Heart left ventricle (tissue), 16 donors: ENCODE measurements around the gene TMEM168. TPM values are rescaled to one million over a fixed set of nuclear protein-coding genes. Genes with fewer than 3 reads are reported as not detected.
A peak's percentile ranks its signal among the peaks of the same experiment; 100 is the strongest.

Experiments used
- ATAC-seq, 4 donors: fragments of 200-7000 bp; cut with Tn5 transposase; one replicate each; pipeline ENCODE4 v1.9.1; 2020 to 2022; ENCODE audit warnings: moderate library complexity in 4 of 4, mild to moderate bottlenecking in 3 of 4, moderate number of reproducible peaks in 1 of 4
- DNase-seq, 5 donors: peaks; one replicate each; pipeline ENCODE4 v3.0.0-alpha.2; 2020
- H3K27ac ChIP-seq, 12 donors: fragments of 200-600 bp; sonication (generic) in 4 of 12; one replicate each; pipeline versions ENCODE4 v1.5.0 to v1.8.0; 2016 to 2022; ENCODE audit warnings: mild to moderate bottlenecking in 2 of 12
- H3K27me3 ChIP-seq, 9 donors: fragments of 200-600 bp; sonication (generic) in 2 of 9; one replicate each; pipeline versions ENCODE4 v1.5.1 to v1.8.0; 2016 to 2022; ENCODE audit warnings: mild to moderate bottlenecking in 3 of 9
- H3K36me3 ChIP-seq, 9 donors: fragments of 200-600 bp; sonication (generic) in 2 of 9; one replicate each; pipeline versions ENCODE4 v1.5.0 to v1.8.0; 2018 to 2022; ENCODE audit warnings: mild to moderate bottlenecking in 2 of 9
- H3K4me1 ChIP-seq, 12 donors: fragments of 200-600 bp; sonication (generic) in 4 of 12; one replicate each; pipeline versions ENCODE4 v1.5.0 to v1.8.0; 2016 to 2022; ENCODE audit warnings: mild to moderate bottlenecking in 3 of 12
- H3K4me3 ChIP-seq, 12 donors: fragments of 200-600 bp; sonication (generic) in 4 of 12; one replicate each; pipeline versions ENCODE4 v1.5.0 to v1.8.0; 2017 to 2022; ENCODE audit warnings: mild to moderate bottlenecking in 9 of 12, moderate library complexity in 4 of 12
- H3K9me3 ChIP-seq, 12 donors: fragments of 200-600 bp; sonication (generic) in 4 of 12; one replicate each; pipeline versions ENCODE4 v1.5.0 to v1.8.0; 2016 to 2022; ENCODE audit warnings: mild to moderate bottlenecking in 1 of 12
- CTCF ChIP-seq, 12 donors: fragments of 200-600 bp; sonication (generic) in 4 of 12; IDR thresholded peaks; one replicate each; pipeline versions ENCODE4 v1.5.0 to v1.8.0; 2018 to 2022; ENCODE audit warnings: antibody characterized with exemption in 12 of 12, mild to moderate bottlenecking in 5 of 12
- POLR2A ChIP-seq, 2 donors: fragments of 450-650 bp; IDR thresholded peaks; one replicate each; pipeline ENCODE4 v1.6.1; 2017; ENCODE audit warnings: antibody characterized with exemption in 2 of 2, mild to moderate bottlenecking in 2 of 2, moderate library complexity in 2 of 2
- WGBS, 4 donors: extraction: QIAGEN DNeasy Blood & Tissue Kit in 2 of 4; methylation state at CpG; one replicate each; pipeline versions ENCODE4 v1.1.5 to v1.1.7; 2013 to 2018; 5-methylcytosine and 5-hydroxymethylcytosine counted together
- intact Hi-C, 10 donors: fragments of 100-400 bp; cut with DNase I; formaldehyde crosslinking; loops; one replicate each; pipeline versions ENCODE4 v1.11.1 to v1.14.2; 2022
- polyA plus RNA-seq, 2 donors: library from polyadenylated mRNA; stranded (reverse); fragments of 200-250 nt; gene quantifications; one replicate each; pipeline ENCODE4 v1.2.3, GENCODE V29; 2013
- total RNA-seq, 9 donors: library from RNA; depleted of rRNA in 2 of 9; stranded (reverse); fragments of >200 nt in 2 of 9; fragmentation: NEBNext Ultra II Directional in 3 of 9; extraction: Animal tissue kit (Norgen Biotek cat#: 25700) in 3 of 9; gene quantifications; one replicate each; pipeline versions ENCODE4 v1.1.0 to v1.2.4, GENCODE V29; 2016 to 2023
- donor health status: ischemic (EF 13 %, LVEDD 7.1; RV severe dilation, severe dysfunction).
- donor health status: healthy with polysubstance abuse.
- donor health status: DM: no; HTN: yes; CAD: no.
- donor health status: DM: no; HTN: no; CAD: no.
- donor health status: ischemic (EF 25% LVEDD 6.9; RV normal size, moderate dysfunction).
- donor health status: ischemic (EF 25% LVEDD 5.7; RV mildly dilated, moderate dysfunction).
- donor health status: healthy.
- donor health status: DM: yes; HTN: yes; CAD: no.
- donor health status: ischemic (EF 35%, LVEDD 5.7; RV mildly dilated, moderate dysfunction).
- donor health status: nonischemic (EF 11% LVEDD 7.7; RV severe dilation, severe dysfunction).
- donor health status: DM: yes; HTN: yes; CAD: no.
- donor health status: PGD.
- donor health status: ischemic (EF 29% LVEDD 5.4; RV normal size, mild dysfunction).
- donor health status: nonischemic (EF 23%, LVEDD 6.1; RV moderate dilation, normal function).

TMEM168 gene
- total and polyA plus RNA-seq, 11 donors: 6.7 to 23.3 (median 16.9) TPM

DNA sequence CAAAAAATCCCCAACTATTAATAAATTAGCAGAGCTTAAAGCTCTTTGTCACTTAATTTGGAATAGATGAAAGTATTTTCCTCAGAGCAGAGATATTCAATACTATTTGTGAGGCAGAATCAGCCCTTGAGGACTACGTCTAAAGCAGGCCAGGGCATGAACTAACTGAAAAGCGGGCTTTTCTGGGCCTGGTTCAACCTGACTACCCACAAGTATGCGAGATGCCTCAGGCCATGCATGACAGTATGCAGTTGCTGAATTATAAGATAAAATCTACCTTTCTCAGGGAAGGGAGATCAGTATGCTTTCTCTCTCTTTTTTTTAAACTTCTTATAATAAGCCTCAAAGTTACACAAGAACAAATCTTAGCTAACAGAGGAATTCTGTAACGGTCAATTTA, 20.1 kb downstream of the TMEM168 start:
- TF ChIP-seq CTCF (IDR thresholded peaks at IDR 0.05): no peak
- no peak for TF ChIP-seq POLR2A (IDR thresholded peaks at IDR 0.05)
- DNase-seq: no peak
- peaks cover 0 to 10% (median 0%) of the 10 kb centered on the region in 12 donors for H3K4me1 ChIP-seq
- no peak for ATAC-seq
- intact Hi-C loops: no loop called here
- no peak overlapping the region for H3K4me3 ChIP-seq
- no peaks in the 10 kb centered on the region for H3K27me3 ChIP-seq
- WGBS, 4 donors: 92 to 97% (median 96%) methylated on average over 4 of the region's 4 CpGs
- H3K27ac ChIP-seq: no peak overlapping the region
- no peaks in the 10 kb centered on the region for H3K9me3 ChIP-seq
- H3K36me3 ChIP-seq: peaks cover 0 to 20% (median 7%) of the 10 kb centered on the region in 9 donors

GRCh38 chr7:112765105-112765504, 25.1 kb downstream of the TMEM168 start:
- no peak for ATAC-seq
- Histone ChIP-seq H3K4me1 (peaks cover 0 to 10% (median 0%) of the 10 kb centered on the region in 12 donors), H3K9me3 (no peaks in the 10 kb centered on the region), H3K27ac (no peak overlapping the region), H3K36me3 (peaks cover 0 to 12% (median 5%) of the 10 kb centered on the region in 9 donors), H3K27me3 (no peaks in the 10 kb centered on the region), H3K4me3 (no peak overlapping the region)
- intact Hi-C loops: no loop called here
- TF ChIP-seq POLR2A (IDR thresholded peaks at IDR 0.05): no peak
- no peak for TF ChIP-seq CTCF (IDR thresholded peaks at IDR 0.05)
- DNase-seq: no peak
- 91 to 98% (median 96%) methylated on average over 1 of the region's 1 CpG for WGBS, 4 donors

- Histone ChIP-seq H3K9me3 (no peaks in the 10 kb centered on the region), H3K4me3 (no peak overlapping the region), H3K27ac (no peak overlapping the region), H3K4me1 (peaks cover 0 to 10% (median 0%) of the 10 kb centered on the region in 12 donors), H3K27me3 (no peaks in the 10 kb centered on the region), H3K36me3 (peaks cover 0 to 12% (median 5%) of the 10 kb centered on the region in 9 donors)
- DNase-seq: no peak
- ATAC-seq: no peak
- no peak for TF ChIP-seq POLR2A (IDR thresholded peaks at IDR 0.05)
- no peak for TF ChIP-seq CTCF (IDR thresholded peaks at IDR 0.05)
- intact Hi-C loops: no loop called here
Observed at GRCh38 chr7:112763996-112764395, 26.2 kb downstream of the TMEM168 start.

- peaks cover 0 to 12% (median 5%) of the 10 kb centered on the region in 9 donors for H3K36me3 ChIP-seq
- no peaks in the 10 kb centered on the region for H3K9me3 ChIP-seq
- no peak overlapping the region for H3K4me3 ChIP-seq
- TF ChIP-seq POLR2A (IDR thresholded peaks at IDR 0.05) (no peak), CTCF (IDR thresholded peaks at IDR 0.05) (no peak)
- ATAC-seq (peak; percentile 38 to 73 (median 58)), DNase-seq (no peak)
- peaks cover 0 to 10% (median 0%) of the 10 kb centered on the region in 12 donors for H3K4me1 ChIP-seq
- 48 to 65% (median 57%) methylated on average over 3 of the region's 3 CpGs for WGBS, 4 donors
- H3K27ac ChIP-seq: no peak overlapping the region
- intact Hi-C loops: no loop called here
- H3K27me3 ChIP-seq: no peaks in the 10 kb centered on the region
Observed at GRCh38 chr7:112763298-112763697, 26.9 kb downstream of the TMEM168 start.
